ENCODE results near the gene LUC7L.
"Not testable (repeated sequence)": the region's sequence is repeated elsewhere in the genome, so short reads cannot be mapped to it uniquely, and the experiment has no call there.

LUC7L gene

DNA sequence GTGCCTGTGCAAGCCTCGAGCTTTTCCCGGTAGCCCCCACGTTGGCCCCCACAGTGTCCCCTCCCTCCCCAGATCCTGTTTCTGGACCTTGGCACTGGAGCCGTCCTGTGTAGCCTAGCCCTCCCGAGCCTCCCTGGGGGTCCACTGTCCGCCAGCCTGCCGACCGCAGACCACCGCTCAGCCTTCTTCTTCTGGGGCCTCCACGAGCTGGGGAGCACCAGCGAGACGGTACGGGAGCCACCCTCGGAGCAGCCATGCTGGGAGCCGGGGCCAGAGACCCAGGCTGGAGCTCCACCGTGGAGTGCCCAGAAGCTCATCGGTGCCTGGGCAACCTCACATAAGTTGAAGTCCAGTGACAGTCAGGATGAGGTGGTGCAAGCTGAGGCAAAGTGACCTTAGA lies 34.7 kb upstream of the LUC7L start:
- DNase-seq (ENCODE audit: low read depth in 2 of 3, low spot score in 1 of 3) = no peak

DNA sequence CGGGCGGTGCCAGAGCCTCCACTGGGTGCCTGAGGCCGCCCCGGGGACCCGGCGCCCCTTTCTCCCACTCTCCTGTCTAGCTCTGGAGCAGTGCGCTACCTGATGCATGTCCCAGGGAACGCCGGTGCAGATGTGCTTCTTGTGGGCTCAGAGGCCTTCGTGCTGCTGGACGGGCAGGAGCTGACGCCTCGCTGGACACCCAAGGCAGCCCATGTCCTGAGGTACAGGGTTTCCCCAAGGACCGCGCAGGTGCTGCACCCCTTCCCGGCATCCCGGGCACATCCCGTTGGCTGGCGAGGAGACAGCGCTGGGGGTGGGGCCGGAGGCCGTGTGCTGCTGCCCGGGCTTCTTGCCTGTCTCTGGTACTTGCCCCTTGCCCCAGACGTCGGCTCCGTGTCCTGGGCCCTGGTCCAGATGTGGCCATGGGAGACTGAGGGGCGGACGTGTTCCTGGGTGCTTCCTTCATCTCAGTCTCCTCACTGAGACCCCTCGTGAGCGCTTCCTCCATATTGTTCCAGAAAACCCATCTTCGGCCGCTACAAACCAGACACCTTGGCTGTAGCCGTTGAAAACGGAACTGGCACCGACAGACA lies 34.0 kb upstream of the LUC7L start:
- no peak for DNase-seq (ENCODE audit: low read depth in 2 of 3, low spot score in 1 of 3)

DNA sequence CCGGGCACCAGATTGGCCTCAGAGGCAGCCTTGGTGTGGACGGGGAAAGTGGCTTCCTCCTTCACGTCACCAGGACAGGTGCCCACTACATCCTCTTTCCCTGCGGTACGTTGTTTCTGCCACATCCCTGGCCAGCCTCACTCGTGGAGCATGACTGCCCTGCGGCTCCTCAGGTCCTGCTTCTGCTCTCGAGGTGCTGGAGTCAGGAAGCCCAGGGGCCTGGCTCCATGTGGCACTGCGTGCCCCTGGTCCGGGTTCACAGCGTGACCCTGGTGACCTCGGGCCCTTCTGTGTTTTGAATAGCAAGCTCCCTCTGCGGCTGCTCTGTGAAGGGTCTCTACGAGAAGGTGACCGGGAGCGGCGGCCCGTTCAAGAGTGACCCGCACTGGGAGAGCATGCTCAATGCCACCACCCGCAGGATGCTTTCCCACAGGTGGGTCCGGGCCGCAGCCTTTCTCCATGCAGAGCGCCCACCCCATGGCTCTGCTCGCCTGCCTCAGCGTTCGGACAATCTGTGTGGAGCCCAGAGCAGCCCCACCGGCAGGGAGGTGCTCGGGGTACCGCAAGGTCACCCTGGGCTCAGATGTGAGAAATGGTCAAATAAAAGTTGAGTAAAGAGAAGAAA lies 33.0 kb upstream of the LUC7L start:
- no peak for DNase-seq (ENCODE audit: low read depth in 2 of 3, low spot score in 1 of 3)

DNA sequence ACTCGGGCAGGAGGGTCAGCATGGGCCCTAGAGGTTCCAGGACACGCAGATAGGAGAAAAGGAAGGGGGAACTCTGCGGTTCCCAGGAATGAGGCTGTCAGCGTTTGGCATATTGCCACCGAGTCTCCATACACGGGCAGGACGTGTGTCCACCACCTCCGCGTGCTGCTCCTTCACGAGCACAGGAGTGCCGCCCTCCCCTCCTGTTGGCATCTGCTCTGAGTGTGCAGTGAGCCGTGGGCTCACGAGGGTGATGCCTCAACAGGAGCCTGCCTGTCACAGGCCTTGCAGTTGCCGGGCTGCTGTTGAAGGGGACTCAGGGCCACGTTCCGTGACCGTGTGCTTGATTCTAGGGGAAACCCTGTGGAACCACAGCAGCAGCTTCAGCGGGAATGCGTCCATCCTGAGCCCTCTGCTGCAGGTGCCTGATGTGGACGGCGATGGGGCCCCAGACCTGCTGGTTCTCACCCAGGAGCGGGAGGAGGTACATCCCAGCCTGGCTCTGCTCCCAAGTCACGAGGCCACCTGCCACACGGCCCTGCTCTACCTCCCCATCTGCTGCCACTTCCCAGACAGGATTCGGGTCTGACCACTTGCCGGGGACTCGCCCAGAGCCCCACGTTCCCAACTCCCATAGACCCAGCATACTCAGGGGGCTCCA lies 31.9 kb upstream of the LUC7L start:
- DNase-seq (ENCODE audit: low read depth in 2 of 3, low spot score in 1 of 3) = no peak

DNA sequence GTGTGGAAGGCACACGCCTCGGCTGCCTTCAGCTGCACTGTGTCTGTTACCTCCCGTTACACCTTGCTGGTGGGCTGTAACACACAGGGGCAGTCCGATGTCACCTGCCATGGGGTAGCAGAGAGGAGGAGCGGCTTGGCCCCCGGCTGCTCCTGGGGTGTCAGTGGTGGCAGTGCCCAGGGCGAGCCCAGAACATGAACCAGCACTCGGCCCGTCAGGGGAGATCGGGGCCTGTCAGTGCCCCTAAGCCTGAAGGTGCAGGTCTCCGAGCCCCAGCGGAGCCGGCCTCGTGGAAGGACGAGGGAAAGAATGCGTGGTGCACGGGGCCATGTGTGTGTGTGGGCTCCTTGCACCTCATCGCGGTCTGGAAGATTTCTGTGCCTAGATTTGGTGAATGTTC lies 31.1 kb upstream of the LUC7L start:
- DNase-seq (ENCODE audit: low read depth in 2 of 3, low spot score in 1 of 3) = no peak

DNA sequence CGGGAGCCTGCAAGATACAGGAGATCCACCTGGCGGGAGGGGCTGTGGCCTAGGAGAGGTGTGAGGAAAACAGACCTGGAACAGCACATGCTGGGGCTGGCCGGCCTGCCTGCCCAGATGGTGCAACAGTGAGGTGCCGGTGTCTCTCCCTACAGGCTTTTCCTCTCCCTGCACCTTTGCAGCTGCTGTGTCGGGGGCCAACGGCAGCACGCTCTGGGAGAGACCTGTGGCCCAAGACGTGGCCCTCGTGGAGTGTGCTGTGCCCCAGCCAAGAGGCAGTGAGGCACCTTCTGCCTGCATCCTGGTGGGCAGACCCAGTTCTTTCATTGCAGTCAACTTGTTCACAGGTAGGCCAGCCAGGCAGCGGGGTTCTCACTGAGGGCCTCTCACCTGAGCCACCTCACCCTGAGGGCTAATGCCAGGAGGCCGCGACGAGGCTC lies 30.6 kb upstream of the LUC7L start:
- no peak for DNase-seq (ENCODE audit: low read depth in 2 of 3, low spot score in 1 of 3)

DNA sequence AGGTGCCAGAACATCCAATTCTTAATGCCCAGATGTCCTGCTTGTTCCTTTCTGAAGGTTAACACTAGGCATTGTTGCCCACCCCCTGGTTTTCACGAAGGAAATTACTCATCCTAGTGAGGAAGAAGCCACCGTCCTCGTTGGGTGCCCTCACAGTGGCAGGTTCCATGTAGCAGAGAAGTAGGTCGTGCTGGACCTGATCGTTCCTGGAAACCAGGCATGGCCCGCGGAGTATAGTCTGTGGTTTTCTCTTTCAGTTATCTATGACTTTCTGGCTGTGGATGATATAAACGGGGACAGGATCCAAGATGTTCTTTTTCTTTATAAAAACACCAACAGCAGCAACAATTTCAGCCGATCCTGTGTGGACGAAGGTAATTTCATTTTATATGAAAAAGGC lies 30.0 kb upstream of the LUC7L start:
- no peak for DNase-seq (ENCODE audit: low read depth in 2 of 3, low spot score in 1 of 3)

DNA sequence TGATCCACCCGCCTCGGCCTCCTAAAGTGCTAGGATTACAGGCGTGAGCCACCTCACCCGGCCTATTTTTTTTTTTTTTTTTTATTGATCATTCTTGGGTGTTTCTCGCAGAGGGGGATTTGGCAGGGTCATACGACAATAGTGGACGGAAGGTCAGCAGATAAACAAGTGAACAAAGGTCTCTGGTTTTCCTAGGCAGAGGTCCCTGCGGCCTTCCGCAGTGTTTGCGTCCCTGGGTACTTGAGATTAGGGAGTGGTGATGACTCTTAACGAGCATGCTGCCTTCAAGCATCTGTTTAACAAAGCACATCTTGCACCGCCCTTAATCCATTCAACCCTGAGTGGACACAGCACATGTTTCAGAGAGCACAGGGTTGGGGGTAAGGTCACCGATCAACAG lies 28.8 kb upstream of the LUC7L start:
- DNase-seq (ENCODE audit: low read depth in 2 of 3, low spot score in 1 of 3) = not testable (repeated sequence)

DNA sequence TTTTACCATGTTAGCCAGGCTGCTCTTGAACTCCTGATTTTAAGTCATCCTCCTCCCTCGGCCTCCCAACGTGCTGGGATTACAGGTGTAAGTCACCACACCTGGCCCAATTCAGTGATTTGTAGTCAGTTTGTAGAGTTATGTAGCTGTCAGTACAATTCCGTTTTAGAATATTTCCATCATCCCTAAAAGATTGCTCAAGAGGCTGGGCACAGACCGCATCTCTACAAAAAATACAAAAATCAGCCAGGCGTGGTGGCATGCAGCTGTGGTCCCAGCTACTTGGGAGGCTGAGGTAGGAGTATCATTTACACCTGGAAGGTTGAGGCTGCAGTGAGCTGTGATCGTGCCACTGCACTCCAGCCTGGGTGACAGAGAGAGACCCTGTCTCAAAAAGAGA lies 25.9 kb upstream of the LUC7L start:
- no peak for DNase-seq (ENCODE audit: low read depth in 2 of 3, low spot score in 1 of 3)

DNA sequence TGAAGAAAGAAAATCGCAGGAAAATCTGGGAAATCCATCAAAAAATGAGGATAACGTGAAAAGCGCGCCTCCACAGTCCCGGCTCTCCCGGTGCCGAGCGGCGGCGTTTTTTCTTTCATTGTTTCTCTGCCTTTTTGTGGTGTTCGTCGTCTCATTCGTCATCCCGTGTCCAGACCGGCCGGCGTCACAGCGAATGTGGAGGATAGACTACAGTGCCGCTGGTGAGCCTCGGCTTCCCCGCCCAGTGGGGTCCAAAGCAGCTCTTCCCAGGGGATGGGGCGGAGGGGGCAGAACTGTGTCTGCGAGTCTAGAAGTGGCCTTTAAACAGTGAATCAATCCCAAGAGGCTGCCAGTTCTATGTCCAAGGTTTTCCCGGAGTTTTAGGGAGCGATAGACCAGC lies 25.2 kb upstream of the LUC7L start:
- DNase-seq (ENCODE audit: low read depth in 2 of 3, low spot score in 1 of 3) = no peak

DNA sequence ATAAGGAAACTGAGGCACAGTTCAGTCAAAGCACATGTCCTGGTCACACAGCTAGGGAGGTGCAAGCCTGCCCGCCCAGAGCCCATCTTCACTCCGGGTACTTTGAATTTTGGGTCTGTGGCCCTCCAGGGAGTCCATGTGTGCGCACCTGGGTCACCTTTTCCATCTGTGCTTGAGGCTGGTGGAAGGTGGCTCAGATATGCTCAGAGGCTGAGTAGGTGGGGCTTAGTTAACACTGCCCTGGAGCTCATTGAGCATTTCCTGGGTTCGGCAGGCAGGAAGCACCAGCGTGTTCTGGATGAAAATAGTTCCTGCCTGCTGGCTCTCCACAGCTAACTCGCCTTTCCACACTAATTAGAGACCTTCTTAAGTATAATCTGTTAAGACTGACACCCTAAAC lies 24.6 kb upstream of the LUC7L start:
- no peak for DNase-seq (ENCODE audit: low read depth in 2 of 3, low spot score in 1 of 3)

DNA sequence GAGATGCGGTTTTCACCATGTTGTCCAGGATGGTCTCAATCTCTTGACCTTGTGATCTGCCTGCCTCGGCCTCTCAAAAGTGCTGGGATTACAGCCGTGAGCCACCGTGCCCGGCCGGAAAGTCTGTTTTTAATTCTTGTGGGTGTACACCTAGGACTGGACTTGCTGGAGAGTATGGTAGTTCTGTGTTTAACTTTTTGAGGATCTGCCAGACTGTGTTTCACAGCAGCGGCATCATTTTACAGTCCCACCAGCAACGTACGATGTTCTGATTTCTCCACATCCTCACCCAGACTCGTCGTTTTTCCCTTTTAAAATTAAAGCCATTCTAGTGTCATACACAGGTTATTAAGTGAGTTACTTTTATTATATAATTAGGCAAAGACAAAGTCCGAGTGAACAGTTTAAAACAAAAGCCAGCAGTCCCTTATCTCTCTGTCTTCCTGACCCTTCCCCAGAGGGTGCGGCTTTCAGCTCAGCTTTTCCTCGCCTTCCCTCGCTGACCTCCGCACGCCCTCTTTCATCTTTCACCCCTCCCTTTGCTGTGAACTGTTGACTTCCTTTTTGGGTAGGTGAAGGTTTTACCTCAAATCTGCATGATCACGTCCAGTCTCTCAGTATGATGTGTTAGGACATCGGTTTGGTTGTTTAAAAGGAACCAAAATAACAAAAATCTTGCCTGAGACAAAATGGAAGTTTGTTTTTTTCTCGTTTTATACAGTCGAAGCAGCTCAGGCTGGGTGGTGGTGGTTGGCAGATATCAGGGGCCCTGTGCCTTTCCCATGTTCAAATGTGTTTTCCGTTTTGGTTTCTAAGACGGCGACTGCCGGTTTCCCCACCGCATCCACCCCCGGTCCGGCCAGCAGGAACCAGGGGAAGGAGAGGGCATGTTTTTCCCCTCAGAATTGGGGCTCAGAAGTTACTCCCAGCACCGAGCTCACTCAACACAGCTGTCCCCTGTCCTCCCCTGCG lies 23.4 kb upstream of the LUC7L start:
- no peak for DNase-seq (ENCODE audit: low read depth in 2 of 3, low spot score in 1 of 3)

DNA sequence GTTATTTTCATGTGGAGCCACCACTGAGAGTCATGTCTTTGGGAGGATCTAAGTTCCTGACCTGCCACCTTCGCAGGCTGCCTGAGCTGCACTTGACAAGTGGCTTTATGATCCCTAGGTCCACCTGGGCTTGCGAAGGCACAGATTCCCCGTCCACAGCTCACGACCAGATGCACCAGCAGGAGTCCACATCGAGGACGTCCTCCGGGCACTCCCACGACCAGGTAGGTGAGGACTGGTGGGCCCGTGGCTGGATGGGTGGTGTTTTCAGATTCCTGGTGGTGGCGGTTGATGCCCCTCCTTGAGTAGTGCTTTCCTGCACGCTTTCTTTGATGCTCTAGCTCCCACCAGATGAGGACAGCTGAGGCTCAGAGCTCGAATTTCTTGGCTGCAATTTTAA lies 20.2 kb upstream of the LUC7L start:
- DNase-seq (ENCODE audit: low read depth in 2 of 3, low spot score in 1 of 3) = no peak

DNA sequence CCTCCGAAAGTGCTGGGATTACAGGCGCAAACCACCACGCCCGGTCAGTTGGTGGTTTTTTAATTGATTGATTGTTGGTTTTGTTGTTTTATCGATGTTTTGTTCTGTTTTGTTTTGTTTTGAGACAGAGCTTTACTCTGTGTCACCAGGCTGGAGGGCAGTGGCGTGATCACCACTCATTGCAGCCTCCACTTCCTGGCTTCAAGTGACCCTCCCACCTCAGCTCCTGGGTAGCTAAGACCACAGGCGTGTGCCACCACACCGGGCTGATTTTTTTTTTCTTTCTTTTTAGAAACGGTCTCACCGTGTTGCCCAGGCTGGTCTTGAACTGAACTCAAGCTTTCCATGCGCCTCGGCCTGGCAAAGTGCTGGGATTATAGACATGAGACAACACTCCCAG lies 17.8 kb upstream of the LUC7L start:
- DNase-seq (ENCODE audit: low read depth in 2 of 3, low spot score in 1 of 3) = no peak

DNA sequence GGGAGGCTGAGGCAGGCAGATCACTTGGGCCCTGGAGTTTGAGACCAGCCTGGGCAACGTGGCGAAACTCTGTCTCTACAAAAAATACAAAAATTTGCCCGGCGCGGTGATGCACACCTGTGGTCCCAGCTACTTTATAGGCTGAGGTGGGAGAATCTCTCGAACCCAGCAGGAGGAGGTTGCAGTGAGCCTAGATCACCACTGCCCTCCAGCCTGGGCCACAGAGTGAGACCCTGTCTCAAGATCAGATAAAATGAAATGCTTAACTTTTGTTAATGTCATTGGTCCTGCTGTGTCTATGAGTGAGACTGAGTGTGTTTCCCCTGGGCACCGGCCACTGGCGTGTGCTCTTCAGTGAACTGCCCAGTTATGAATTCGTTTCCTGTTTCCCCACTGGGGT lies 15.9 kb upstream of the LUC7L start:
- no peak for DNase-seq (ENCODE audit: low read depth in 2 of 3, low spot score in 1 of 3)

DNA sequence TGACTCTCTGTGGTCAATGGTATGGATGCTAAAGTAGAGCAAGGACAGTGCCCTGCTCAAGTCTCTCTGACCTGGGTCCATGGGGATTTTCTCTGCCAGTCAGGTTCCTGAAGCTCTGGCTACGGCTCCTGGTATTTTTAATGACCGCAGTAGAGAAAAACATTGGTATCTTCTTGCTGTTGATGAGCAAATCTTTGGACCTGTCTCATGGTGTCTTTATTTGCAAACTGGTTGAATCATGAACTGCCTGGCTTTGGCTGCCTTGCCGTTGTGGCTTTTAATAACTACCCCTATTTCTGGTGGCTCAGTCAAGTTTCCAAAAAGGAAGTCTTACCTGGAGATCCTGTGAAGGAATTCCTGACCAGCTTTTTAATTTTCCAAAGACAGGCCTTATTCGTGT lies 14.1 kb upstream of the LUC7L start:
- no peak for DNase-seq (ENCODE audit: low read depth in 2 of 3, low spot score in 1 of 3)

DNA sequence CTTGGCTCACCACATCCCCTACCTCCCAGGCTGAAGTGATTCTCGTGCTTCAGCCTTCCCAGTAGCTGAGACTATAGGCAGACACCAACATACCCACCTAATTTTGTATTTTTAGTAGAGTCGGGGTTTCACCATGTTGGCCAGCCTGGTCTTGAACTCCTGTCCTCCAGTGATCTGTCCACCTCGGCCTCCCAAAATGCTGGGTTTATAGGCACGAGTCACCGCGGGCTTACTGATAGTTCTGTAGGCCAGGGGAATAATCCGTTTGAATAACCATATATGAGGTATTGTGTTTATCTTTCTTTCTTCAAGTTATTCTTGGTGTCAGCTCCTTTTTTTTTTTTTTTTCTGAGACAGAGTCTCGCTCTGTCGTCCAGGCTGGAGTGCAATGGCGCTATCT lies 13.0 kb upstream of the LUC7L start:
- no peak for DNase-seq (ENCODE audit: low read depth in 2 of 3, low spot score in 1 of 3)

DNA sequence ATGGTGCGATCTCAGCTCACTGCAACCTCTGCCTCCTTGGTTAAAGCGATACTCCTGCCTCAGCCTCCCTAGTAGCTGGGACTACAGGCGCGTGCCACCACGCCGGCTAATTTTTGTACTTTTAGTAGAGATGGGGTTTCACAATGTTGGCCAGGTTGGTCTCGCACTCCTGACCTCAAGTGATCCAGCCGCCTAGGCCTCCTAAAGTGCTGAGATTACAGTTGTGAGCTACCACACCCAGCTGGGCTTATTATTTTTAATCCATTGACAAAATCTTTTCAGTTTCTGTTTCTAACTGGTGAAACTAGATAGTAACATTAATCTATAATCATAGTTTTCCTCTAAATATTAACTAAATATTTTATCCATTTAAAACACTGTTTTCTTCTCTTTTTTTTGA lies 11.3 kb upstream of the LUC7L start:
- no peak for DNase-seq (ENCODE audit: low read depth in 2 of 3, low spot score in 1 of 3)

DNA sequence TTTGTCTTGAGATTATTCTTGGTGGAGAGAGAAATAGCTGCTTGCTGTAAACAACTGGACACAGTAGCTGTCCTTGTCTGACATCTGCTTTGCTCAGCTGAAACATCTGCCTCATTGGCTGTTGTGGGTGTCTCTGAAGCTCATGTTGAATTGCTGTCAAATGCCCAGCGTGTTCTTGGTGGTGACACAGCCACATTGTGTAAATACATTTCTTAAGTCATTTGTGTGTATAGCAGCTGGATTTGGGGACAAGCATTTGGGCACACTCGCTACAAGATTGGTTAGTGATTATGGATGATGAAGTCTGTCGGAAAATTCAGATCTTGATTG lies 10.7 kb upstream of the LUC7L start:
- no peak for DNase-seq (ENCODE audit: low read depth in 2 of 3, low spot score in 1 of 3)

DNA sequence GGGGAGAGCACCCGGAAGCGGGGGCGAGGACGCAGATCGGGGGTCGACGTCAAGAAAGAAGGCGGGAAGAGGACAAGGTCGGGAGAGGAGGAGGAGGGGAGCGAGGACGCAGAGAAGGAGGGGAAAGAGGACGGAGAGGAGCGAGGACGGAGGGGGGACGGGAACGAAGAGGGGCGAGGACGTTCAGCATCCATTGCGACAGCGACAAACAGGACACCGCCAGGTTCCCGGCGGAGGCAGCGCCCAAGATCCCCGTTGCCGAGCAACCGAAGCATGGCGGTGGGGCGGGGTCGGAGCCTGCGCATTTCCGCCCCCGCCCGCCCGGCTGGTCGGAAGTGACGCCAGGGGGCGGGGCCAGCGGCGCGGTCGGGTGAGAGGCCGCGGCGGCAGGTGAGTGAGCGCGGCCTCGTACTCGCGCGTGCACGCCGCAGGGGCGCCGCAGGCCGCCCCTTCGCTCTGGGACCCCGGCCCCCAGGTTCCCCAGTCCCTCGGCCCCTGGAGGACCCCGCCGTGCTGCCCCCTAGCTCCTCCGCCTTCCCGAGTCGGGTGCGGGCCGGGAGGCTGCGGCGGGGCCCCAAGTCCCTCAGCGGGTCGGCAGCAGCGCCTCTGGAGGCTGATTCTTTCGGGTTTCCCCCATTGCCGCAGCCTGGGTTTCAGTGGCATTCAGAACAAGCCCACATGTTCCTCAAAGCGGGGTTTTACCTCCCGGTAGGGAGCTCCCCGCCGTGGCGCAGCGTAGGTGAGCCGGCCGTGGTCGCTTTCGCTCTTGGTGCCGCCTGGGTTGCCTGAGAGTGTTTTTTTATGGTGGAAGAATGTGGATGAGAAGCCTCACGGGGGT lies 5.4 kb upstream of the LUC7L start, which contains the start of gene FAM234A:
Gene FAM234A, plus strand, starts transcription at position 354 of the 838 bp plus-strand sequence. CDS start 19,593 bp downstream, outside the sequence.
- peak; percentile 90 to 96 (median 91) for DNase-seq (ENCODE audit: low read depth in 2 of 3, low spot score in 1 of 3)

DNA sequence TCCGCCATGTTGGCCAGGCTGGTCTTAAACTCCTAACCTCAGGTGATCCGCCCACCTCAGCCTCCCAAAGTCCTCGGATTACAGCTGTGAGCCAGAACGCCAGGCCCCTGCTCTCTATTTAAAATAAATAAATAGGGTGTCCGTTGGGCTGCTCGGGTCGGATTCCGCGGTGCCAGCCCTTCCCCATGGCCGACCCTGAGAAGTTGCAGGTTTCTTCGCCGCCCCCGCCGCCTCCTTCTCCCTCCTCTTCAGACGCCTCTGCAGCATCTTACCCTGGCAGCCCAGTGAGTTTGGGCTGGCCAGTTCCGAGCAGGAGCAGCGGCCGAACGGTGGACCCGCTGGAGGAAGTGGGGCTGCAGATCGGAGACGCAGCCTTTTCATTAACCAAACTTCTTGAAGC lies 1.7 kb upstream of the LUC7L start:
- no peak for DNase-seq (ENCODE audit: low read depth in 2 of 3, low spot score in 1 of 3)
